DMS153 (cell line): ENCODE data around the gene LDLRAD4.

Experiments used
- DNase-seq: peaks from one replicate; lab custom pipeline; 2025; lab: John Stamatoyannopoulos, UW

LDLRAD4 gene

GRCh38 chr18:13491138-13491537, 272.6 kb downstream of the LDLRAD4 start:
- DNase-seq, result no peak

GRCh38 chr18:13492314-13492713, 273.8 kb downstream of the LDLRAD4 start:
- no peak for DNase-seq

DNA sequence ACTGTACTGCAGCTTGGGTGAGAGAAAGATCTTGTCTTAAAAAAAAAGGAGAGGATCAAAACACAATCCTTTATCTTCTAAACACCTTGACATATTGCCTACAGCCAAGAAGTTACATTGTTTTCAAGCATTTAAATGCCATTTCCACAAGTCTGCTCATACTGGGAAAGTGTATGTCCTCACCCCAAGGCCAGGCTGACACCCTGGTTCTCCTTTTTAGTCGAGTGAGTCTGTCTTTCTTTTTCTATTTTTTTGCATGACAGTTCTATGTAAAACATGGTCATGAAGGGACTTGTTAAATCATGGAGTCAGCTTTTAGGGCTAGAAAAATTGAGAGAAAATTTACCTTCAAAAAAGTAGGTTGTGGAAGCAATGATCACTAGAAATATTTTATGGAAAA, 274.5 kb downstream of the LDLRAD4 start:
- DNase-seq, result no peak

- DNase-seq, result no peak
Measured at GRCh38 chr18:13493725-13494124, 275.2 kb downstream of the LDLRAD4 start.

DNA sequence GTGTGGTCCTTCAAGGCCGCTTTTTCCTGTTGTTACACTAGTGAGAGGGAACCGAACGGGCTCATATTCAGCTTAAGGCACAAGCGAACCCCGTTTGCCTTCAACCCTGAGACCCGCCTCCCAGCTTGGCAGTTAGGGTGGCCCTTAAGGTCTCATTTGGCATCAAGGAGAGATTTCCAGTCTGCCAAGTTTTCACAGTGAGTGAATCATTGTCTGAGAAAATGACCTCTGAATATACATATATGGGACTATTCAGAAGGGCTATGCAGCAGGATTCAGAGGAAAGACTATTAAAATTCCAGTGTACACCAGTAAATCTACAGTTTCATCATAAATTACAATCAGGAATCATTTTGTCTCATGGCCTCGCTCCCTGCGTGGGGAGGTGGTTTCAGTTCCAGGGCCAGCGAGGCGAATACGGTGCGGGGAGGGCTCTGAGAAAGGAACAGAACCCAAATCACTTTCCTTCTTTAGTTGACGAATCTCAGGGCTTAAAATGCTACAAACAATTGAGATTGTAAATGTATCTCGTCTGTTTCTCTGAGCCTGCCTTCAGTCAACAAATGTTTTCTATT, 276.4 kb downstream of the LDLRAD4 start:
- no peak for DNase-seq

DNA sequence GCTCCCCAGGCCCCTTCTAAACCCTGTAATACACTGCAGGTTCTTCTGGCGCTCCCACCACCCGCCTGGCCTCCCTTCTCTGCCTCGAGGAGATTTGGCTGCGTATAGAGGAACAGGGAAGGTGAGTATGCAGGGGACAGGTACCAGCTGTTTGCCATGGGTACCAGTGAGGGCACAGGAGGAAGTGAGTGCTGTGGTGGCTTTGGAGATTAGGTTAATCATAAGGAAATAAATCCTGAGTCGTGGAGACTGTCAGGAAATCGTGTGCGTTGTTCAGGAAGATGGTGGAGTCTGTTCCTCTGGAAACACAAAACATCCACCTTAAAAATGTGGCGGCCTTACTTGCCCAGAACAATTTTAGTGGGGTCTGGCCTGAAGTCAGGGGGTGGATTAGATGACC, 277.4 kb downstream of the LDLRAD4 start:
- DNase-seq, result no peak

DNA sequence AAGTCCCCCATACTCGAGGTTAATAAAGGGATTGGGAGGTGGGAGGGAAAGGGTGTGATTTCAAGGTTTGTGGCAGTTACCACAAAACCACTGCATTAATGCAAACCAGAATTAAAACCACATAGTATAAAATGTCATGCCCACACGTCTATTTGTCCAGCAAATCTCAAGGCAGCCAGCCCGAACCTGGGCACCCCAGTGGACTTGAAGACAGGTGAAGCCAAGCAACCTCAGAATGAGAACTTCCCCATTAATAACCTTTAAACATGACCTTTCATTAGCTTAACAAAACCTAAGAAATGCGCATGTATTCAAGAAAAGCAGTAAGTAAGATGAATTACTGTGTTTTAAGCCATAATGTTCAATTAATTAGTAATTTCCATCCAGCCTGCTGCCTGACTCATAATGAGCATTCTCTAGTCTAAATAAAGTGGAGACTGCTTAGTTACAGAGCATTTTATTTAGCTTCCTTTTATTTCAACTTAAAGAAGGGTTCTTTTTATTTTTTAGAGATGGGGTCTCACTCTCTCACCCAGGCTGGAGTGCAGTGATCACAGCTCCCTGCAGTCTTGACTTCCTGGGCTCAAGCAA, 278.2 kb downstream of the LDLRAD4 start:
- DNase-seq, result no peak

- no peak for DNase-seq
Measured at GRCh38 chr18:13499803-13500202, 281.2 kb downstream of the LDLRAD4 start.

DNA sequence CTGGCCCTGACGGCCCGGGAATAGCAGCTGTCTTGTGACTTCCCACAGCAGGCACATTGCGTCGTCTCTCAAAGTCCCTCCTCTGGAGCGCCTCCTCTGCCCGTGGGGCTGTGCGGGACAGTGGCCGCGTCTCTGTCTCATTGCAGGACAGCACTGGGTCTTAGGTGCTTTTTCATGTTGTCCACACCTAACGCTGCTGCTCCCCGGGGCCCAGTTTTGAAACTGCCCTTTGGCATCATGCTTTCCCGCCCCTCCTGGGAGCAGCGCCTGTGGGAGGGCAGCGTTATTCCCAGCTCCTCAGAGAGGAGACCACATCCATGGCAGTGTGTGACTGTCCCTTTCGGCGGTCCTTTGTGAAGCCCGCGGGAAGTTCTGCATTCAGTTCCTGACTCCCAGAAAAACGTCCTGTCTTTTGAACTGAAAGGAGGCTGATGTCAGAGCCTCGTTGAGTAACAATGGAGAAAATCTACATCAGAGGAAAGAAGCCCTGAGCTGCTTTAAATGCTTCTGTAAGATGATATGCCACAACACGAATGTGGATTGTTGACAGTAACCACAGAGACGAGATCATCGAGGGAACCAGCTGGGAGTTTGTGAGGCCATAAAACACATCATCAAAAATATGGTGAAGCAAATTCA, 281.8 kb downstream of the LDLRAD4 start:
- DNase-seq, result peak; percentile 76

DNA sequence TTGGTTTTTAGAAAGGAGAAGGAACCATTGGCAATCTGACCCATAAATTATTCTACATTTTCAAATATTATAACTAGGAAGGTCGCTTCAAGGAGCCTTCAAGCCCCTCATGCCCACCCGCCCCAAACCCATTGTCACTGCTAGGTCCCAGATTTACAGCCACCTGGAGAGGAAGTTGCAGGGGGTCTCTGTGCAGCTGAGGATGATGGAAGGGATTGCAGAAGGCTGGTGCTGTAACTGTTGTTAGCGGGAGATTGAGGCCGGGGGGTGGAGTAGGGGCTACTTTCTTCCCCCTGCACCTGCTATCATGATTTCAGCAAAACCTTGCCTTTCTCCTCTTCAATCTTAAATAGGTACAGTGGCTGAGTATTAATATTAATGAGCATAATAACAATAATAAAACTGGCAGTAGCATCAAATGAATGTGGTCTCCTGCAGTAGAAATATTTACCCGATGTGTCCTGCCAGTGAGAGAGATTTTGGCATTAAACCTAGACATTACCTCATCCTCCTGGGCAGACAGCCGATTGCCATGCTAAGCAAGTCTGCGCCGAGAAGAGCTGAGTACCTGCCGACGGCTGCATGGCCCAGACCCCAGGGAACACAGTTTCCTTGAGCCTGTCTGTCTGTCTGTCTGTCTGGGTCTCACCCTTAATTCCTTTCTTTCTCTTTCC, 282.4 kb downstream of the LDLRAD4 start:
- DNase-seq, result peak; percentile 44

DNA sequence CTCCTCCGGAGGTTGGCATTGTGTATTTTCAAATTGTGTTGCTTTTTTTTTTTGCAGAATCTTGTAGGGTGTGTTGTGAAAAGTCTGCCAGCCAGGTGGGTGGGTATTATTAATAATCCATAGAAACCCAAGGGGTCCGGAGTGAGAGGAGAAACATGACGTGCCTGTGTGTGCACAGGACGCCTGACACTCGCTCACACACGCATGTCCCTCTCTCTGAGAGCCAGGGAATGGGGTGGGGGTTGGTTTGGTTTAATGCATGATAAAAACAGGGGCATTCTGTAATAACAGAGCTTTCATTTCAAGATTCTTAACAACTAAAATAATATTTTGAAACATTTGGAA, 283.0 kb downstream of the LDLRAD4 start:
- DNase-seq, result no peak

DNA sequence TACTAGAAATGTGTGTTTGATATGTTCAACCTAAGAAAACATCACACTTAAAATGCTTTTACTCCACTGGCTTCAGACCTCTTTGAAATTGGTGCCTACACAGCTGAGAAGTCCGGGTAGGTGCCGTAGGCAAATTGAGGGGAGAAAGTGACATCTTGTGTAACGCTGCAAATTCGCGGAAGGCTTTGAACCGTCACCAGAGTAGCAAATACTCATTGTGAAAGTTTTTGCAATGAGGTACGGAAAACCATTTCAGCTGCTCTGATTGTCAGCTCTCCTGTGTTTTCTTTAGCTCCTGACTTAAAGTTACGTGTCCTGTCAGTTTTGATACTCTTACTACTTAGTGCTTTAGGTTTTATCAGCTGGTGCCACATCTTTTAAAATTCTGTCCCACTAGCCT, 283.3 kb downstream of the LDLRAD4 start:
- no peak for DNase-seq

GRCh38 chr18:13502585-13502984, 284.0 kb downstream of the LDLRAD4 start:
- no peak for DNase-seq

GRCh38 chr18:13503836-13504235, 285.3 kb downstream of the LDLRAD4 start:
- no peak for DNase-seq

- DNase-seq, result no peak
Measured at GRCh38 chr18:13505780-13506345, 287.3 kb downstream of the LDLRAD4 start.

- no peak for DNase-seq
Measured at GRCh38 chr18:13510594-13510993, 292.0 kb downstream of the LDLRAD4 start.

DNA sequence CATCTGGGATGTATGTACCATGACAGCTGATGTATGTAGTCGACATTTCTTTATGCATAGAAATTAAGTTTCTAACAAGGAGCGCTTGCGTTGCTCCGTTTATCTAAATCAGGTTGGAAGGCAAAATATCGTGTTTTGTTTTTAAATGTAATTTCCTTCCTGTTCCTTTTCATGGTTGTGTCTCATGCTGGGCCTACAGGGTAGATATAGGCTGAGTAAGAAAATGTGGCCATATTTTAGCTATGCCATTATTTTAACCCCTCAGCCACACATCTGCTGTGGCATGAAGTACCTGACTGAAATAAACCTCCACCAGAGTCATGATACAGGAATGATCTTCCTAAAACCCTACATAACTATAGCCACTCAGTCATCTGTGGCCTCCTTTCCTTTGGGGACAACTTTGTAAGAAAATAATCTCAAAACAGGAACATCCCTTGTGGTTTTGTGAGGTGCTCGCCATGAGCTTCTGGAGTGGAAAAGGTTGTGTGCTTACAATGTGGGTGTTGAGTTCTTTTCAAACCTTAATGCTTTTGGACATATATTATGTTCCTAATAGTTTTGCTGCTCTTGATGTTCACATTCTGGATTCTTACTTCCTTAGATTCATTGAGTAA, 293.5 kb downstream of the LDLRAD4 start:
- DNase-seq, result no peak

- DNase-seq, result peak; percentile 49
Measured at GRCh38 chr18:13513021-13513420, 294.5 kb downstream of the LDLRAD4 start.

GRCh38 chr18:13513481-13513880, 294.9 kb downstream of the LDLRAD4 start:
- DNase-seq, result no peak

DNA sequence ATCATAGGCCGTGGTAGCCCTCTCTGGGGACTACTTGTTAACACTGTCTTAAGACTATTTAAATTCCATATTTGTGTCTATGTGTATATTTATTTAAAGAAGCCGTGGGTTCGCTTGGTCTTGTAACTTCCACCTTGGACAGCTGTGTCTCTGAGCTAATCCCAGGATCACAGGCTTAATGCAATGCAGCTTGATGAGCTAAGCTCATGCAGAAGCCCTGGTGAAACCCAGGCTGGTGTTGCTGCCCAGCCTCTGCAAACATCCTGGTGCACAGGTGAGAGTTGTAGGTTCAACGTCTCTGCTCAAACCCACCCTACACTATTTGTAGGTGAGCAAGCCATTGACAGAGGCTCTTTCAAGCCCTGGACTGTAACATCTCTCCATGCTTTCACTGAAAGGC, 296.0 kb downstream of the LDLRAD4 start:
- DNase-seq, result no peak

- DNase-seq, result no peak
Measured at GRCh38 chr18:13516855-13517254, 298.3 kb downstream of the LDLRAD4 start.

DNA sequence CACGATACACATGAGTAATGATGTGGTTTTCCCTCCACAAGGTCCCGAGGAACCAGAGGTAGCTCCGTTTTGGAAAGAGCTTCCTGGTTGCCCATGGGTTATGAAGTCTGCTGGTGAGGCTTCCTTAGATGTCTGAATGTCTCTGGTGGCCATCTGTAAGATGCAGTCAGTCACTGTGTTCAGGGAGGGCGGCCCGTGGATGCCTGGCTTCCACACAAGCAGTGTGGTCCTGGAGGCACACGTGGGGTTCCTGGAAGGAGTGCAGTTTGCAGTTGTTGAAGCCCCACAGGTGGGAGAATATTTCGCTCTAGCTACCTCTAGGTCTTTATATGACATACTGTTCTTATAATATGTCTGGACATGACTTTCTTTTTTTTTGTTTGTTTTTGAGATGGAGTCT, 298.8 kb downstream of the LDLRAD4 start:
- no peak for DNase-seq

DNA sequence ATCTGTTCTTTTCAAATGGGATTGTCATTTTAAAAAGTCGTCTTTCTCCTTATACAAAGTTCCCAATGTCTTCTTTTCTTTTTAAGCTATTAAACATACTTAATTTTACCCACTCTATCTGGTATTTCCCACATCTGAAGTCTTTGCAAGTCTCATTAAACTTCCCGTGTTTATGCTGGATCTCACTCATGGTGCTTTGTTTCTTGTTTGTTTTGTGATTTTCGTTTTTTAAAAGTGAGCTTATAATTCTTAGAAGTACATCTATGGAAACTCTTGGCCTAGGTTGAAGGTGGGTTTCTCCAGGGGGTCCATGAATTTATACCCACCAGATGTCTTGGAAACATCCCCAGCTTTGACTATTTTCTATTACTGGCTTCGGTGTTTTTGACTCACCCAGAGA, 299.8 kb downstream of the LDLRAD4 start:
- no peak for DNase-seq
